ENCODE measurements around the gene DPM1.

DPM1 gene

GRCh38 chr20:50930139-50930975 is 28.0 kb downstream of the DPM1 start:
- no peak for DNase-seq (ENCODE audit: low read depth)

- peak; percentile 86 for DNase-seq (ENCODE audit: low read depth)
Measured at GRCh38 chr20:50929299-50930138, 28.8 kb downstream of the DPM1 start.

GRCh38 chr20:50928469-50928868 is 29.9 kb downstream of the DPM1 start:
- DNase-seq (ENCODE audit: low read depth) = no peak

GRCh38 chr20:50926530-50926929 is 31.8 kb downstream of the DPM1 start:
- DNase-seq (ENCODE audit: low read depth) = no peak

- no peak for DNase-seq (ENCODE audit: low read depth)
Measured at GRCh38 chr20:50924261-50924920, 33.9 kb downstream of the DPM1 start.

- DNase-seq (ENCODE audit: low read depth) = no peak
Measured at GRCh38 chr20:50921803-50922501, 36.4 kb downstream of the DPM1 start.

GRCh38 chr20:50920997-50921396 is 37.3 kb downstream of the DPM1 start:
- DNase-seq (ENCODE audit: low read depth) = no peak

GRCh38 chr20:50919567-50919966 is 38.8 kb downstream of the DPM1 start:
- no peak for DNase-seq (ENCODE audit: low read depth)

GRCh38 chr20:50918403-50918802 is 39.9 kb downstream of the DPM1 start:
- DNase-seq (ENCODE audit: low read depth) = no peak

GRCh38 chr20:50916934-50917333 is 41.4 kb downstream of the DPM1 start:
- no peak for DNase-seq (ENCODE audit: low read depth)

GRCh38 chr20:50916257-50916656 is 42.1 kb downstream of the DPM1 start:
- DNase-seq (ENCODE audit: low read depth) = no peak

- DNase-seq (ENCODE audit: low read depth) = no peak
Measured at GRCh38 chr20:50915424-50915823, 42.9 kb downstream of the DPM1 start.

- DNase-seq (ENCODE audit: low read depth) = no peak
Measured at GRCh38 chr20:50913690-50914375, 44.5 kb downstream of the DPM1 start.

GRCh38 chr20:50911716-50912115 is 46.6 kb downstream of the DPM1 start:
- no peak for DNase-seq (ENCODE audit: low read depth)

GRCh38 chr20:50911030-50911429 is 47.3 kb downstream of the DPM1 start:
- DNase-seq (ENCODE audit: low read depth) = no peak

- DNase-seq (ENCODE audit: low read depth) = no peak
Measured at GRCh38 chr20:50909413-50909812, 48.9 kb downstream of the DPM1 start.

- DNase-seq (ENCODE audit: low read depth) = no peak
Measured at GRCh38 chr20:50904067-50904570, 54.2 kb downstream of the DPM1 start.

- DNase-seq (ENCODE audit: low read depth) = no peak
Measured at GRCh38 chr20:50903353-50904051, 54.8 kb downstream of the DPM1 start.

- no peak for DNase-seq (ENCODE audit: low read depth)
Measured at GRCh38 chr20:50901301-50901700, 57.0 kb downstream of the DPM1 start.

GRCh38 chr20:50900261-50900660 is 58.1 kb downstream of the DPM1 start:
- DNase-seq (ENCODE audit: low read depth) = no peak

- no peak for DNase-seq (ENCODE audit: low read depth)
Measured at GRCh38 chr20:50898475-50898874, 59.9 kb downstream of the DPM1 start.
